Stimulated activated CD8-positive, alpha-beta memory T cell treated with anti-CD3 and anti-CD28 coated beads, Interleukin-12 subunit alpha, Interleukin-12 subunit beta, amount 100 ng/mL, for 24 hours (primary cell): Measurements from ENCODE around the gene MEAK7.
"Not testable (repeated sequence)": the region's sequence is repeated elsewhere in the genome, so short reads cannot be mapped to it uniquely, and the experiment has no call there.

ENCODE experiments used
- DNase-seq: peaks from one replicate; pipeline ENCODE4 v3.0.0-alpha.2; 2020; ENCODE audit errors: extremely low read depth

MEAK7 gene

DNA sequence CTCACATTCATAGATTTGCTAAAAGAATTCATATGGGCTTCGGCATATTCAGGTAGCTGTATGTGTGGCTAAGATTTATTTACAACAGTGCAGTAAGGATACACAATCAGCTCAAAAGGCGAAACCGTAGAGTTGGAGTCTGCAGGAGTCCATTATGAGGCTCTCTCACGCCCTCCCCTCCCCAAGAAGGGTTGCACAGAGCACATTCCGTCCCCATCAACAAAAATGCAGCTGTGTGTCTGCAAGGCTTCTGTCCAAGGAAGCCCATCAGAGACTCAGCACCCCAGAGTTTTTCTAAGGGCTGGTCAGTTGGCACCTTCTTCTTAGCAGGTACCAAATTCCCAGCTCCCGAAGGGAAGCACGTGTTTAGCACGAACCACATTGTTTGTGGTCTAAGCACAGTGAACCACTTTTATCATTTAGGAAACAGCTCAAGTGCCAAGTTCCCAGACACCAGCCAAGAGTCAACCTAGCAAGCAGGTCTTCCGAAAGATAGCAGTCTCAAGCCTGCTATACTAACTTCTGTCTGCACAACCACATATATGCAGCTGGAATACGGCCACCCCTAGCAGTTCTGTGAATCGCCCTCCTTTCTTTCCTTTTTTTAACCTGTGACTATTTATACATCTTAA is 28.5 kb upstream of the MEAK7 start:
- DNase-seq = no peak

GRCh38 chr16:84532291-84532724 is 27.8 kb upstream of the MEAK7 start:
- no peak for DNase-seq

- no peak for DNase-seq
These were observed 27.2 kb upstream of the MEAK7 start for GRCh38 chr16:84531671-84532111.

DNA sequence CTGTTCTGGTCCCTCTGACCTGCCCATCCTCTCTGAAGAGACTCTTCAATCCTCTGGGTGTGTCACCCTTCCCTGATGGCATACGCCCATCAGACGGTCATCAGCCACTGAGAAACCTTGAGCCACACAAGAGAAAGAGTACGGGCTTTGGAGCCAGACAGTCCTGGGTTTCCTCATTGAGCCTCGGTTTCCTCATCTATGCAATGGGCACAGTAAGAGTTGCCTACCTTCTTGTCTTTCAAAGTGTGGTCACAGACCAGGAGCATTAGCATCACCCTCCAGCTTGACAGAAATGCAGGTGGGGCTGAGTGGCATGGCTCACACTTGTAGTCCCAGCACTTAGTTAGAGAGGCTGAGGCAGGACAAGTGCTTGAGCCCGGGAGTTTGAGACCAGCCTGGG is 26.1 kb upstream of the MEAK7 start:
- DNase-seq = no peak

DNA sequence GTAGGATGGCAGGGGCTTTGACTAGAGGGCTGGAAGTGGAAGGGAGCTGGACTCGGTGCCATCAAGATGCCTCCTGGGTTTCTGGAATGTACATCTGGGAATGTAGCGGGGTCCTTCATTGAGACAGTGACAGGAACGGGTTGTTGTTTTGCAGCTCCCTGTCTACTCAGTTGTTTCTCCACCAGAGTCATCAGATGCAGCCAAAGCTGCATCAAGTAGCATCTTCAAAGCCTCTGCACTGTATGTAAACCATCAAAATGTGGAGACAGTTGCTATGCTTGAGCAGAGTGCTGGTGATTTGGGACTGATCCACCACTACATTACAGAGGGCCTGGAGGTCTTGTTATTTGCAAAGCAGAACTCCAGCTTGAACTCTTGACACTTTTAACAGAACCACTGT is 25.1 kb upstream of the MEAK7 start:
- no peak for DNase-seq

- DNase-seq = no peak
These were observed 23.9 kb upstream of the MEAK7 start for GRCh38 chr16:84528322-84528721.

DNA sequence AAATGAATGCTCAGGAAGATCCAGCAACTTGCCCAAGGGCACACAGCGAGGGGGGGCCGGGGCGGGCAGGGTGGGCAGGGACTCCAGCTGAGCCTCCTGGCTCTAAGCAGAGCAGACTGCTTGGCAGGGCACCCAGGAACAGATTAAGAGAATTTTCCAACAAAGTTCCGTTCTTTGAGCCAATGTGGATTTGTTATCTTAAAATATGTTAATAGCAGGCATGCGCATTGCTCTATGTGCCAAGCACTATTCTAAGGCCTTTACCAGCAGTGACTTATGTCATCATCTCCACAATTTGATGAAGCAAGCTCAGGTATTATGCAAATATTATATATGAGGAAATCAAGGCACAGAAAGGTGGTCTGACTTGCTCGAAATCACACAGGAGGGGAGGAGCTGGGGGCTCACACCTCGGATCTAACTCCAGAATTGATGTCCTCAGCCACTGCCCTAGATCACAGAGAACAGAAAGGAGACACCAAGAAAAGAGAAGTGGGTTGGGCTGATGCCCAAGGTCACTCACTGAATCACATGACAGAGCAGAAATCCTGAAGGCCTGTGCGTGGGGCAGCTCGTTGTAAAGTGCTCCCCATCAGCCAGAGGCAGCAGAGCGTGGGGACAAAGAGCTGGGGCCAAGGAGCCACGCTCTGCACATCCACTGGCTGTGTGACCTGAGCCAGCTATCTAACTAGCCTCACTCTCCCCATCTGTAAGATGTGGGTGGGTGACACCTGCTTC is 23.2 kb upstream of the MEAK7 start:
- no peak for DNase-seq

DNA sequence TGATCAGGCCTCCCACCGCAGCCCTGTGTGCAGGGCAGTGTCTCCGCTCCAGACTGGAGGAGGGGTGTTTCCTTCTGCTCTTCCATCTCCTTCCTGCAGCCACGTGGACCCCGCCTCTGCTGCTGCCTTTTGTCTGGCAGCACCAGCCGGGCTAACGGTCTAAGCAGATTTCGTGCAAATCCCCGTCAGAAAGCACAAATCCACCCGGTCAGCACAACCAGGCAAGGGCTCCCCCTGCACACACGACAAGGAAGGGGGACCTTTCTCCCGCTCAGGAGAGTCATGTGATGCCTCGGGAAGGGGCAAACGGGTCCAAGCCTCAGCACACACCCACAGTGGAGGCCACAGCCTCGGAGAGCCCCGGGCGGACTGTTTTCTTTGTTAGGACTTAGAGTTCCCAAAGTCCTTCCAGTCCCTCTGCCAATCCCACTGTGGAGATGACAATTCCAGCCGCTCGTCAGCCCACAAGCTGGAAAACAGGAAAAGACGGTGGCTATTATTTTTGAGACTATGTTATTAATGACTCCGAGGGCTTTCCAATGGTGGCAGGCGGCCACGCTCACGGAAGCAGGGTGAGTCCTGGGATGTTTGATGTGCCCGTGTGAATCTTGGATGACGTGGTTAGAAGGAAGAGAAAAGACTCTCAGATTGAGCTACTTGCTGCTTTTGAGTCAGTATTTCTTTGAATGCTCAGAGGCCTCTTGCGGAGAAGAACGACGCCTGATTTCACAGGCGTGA is 22.5 kb upstream of the MEAK7 start:
- DNase-seq = no peak

DNA sequence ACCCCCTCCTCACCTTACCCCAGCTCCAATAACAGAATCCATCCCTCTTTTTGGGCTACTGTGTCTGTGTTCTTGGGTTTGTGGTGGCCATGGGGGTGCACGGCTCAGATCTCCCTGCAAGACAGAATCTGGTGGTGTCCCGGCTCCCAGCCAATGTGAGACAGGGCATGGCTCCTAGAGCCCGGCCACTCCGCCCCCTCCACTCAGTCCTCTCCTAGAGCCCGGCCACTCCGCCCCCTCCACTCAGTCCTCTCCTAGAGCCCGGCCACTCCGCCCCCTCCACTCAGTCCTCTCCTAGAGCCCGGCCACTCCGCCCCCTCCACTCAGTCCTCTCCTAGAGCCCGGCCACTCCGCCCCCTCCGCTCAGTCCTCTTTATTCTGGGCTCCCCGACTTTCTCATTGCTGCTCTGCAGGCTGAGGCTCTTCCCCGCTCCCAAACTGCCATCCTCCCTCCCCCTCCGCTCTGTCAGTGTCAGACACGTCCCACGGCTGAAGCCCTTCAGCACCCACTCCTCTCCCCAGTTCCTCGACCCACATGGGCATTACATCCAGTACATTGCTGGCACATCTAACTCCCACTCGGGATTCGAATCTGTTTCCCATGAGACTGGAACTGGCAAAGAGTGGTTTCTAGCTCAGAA is 20.6 kb upstream of the MEAK7 start:
- DNase-seq = not testable (repeated sequence)

- no peak for DNase-seq
These were observed 20.0 kb upstream of the MEAK7 start for GRCh38 chr16:84524346-84524920.

DNA sequence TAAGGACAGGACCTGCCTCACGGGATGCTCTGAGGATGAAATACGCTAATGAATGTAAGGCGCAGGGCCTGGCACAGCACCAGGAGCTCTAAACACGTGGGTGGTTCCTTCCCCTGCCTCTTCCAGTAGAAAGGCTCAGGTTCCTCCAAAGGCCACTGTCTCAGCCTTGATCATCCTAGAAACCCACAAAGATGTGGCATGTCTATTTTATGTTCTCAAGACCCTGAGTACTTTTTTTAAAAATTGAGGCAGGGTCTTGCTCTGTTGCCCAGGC is 17.0 kb upstream of the MEAK7 start:
- DNase-seq = no peak

GRCh38 chr16:84520725-84521496 is 16.5 kb upstream of the MEAK7 start:
- no peak for DNase-seq

- no peak for DNase-seq
These were observed 15.4 kb upstream of the MEAK7 start for GRCh38 chr16:84519855-84520254.

DNA sequence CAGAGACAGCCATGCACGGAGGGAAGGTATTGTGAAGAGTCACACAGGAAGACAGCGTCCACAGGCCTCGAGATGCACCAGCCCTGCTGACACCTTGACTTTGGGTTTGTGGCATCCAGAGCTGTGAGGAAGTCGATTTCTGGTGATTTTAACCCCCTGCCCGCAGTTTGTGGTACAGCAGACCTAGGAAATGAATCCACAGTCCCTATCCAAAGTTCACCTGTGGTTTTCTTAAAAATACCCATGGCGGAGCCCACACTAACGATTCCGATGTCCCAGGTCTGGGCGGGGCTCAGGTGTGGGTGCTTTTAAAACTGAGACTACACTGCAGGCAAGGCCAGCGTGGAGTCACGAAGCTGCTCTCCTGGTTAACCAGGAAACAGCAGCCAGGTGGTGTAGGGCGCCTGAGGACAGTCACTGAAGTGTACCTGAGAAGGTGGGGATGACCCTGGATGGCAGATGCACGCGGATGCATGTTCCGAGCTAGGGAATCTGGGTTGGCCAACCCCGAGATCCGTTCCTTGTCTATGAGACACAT is 14.4 kb upstream of the MEAK7 start:
- DNase-seq = no peak

DNA sequence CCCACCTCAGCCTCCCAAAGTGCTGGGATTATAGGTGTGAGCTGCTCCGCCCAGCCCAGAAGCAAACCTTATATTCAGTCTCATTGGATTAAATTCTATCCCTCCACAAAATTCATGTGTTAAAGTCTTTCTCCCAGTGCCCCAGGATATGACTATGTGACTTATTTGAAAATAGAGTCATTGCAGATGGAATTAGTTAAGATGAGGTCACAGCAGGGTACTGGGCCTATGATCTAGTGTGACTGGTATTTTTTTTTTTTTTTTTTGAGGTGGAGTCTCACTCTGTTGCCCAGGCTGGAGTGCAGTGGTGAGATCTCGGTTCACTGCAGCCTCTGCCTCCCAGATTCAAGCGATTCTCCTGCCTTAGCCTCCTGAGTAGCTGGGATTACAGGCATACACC is 13.8 kb upstream of the MEAK7 start:
- DNase-seq = not testable (repeated sequence)

DNA sequence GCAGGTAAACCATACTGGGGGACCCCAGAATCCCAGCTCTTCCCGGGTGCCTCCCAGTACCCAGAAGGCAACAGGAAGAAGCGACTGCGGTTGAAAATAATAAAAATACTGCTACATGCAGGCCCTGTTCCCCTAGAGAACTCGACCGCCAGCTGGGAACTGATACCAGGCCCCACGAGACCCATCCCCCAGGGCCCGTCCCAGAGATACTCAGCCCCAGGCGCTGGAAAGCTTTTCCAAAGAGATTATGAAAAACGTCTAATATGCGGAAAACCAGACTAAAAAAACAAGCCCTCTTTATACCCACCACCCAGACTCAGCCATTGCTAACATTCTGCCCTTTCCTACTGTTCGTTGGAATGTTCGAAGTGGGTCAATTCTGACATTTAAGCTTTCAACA is 12.9 kb upstream of the MEAK7 start:
- DNase-seq = no peak

- DNase-seq = no peak
These were observed 10.7 kb upstream of the MEAK7 start for GRCh38 chr16:84514874-84515835.

- DNase-seq = no peak
These were observed 9.9 kb upstream of the MEAK7 start for GRCh38 chr16:84514295-84514873.

GRCh38 chr16:84513666-84514065 is 9.2 kb upstream of the MEAK7 start:
- no peak for DNase-seq

GRCh38 chr16:84513123-84513522 is 8.7 kb upstream of the MEAK7 start:
- no peak for DNase-seq
